IPS-15b (cell line): ENCODE data around the gene PAFAH1B2.
"Not testable (repeated sequence)": the region's sequence is repeated elsewhere in the genome, so short reads cannot be mapped to it uniquely, and the experiment has no call there.

Experiments
- H3K27me3 ChIP-seq: one replicate; pipeline ENCODE4 v1.6.1; 2013; ENCODE audit warnings: low read length; ENCODE audit not compliant: control insufficient read depth, insufficient read depth
- H3K36me3 ChIP-seq: one replicate; pipeline ENCODE4 v1.6.1; 2013; ENCODE audit warnings: low read length; ENCODE audit not compliant: control insufficient read depth, insufficient read depth
- H3K4me1 ChIP-seq: one replicate; pipeline ENCODE4 v1.6.1; 2013; ENCODE audit warnings: mild to moderate bottlenecking, low read length; ENCODE audit not compliant: control insufficient read depth, insufficient read depth
- H3K4me3 ChIP-seq: one replicate; pipeline ENCODE4 v1.5.1; 2013; ENCODE audit warnings: low read depth, low read length
- H3K9ac ChIP-seq: one replicate; pipeline ENCODE4 v1.6.1; 2013; ENCODE audit warnings: low read depth, mild to moderate bottlenecking, low read length
- H3K9me3 ChIP-seq: one replicate; pipeline ENCODE4 v1.6.1; 2013; ENCODE audit warnings: mild to moderate bottlenecking, low read length; ENCODE audit not compliant: control insufficient read depth, insufficient read depth

The PAFAH1B2 gene

DNA sequence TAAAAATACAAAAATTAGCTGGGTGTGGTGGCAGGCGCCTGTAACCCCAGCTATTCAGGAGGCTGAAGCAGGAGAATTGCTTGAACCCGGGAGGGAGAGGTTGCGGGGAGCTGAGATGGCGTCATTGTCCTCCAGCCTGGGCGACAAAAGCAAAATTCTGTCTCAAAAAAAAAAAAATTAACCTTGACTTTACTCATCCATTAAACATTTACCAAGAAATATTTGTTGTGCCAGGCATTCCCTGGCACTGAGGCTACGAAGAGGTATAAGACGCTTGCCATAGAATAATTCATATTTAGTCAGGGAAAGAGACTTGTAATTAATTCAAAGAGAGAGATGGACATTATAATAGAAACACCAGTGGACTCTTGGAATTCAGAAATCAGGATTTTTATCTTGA lies 13.2 kb upstream of the PAFAH1B2 start:
- H3K36me3 ChIP-seq, result no peaks in the 10 kb centered on the region
- no peak overlapping the region for H3K4me3 ChIP-seq

DNA sequence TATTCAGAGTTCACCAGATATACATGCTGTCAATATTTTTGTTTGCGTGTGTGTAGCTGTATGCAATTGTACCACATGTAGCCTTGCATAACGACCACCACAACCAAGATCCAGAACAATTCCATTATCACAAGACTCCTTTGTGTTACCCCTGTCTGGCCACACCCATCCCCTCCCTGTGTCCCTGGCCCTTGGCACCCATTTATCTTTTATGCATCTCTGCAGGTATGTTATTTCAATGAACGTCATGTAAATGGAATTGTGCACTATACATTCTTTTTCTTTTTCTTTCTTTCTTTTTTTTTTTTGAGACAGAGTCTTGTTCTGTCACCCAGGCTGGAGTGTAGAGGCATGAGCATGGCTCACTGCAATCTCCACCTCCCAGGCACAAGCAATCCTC lies 9.7 kb upstream of the PAFAH1B2 start:
- Histone ChIP-seq H3K36me3 (no peaks in the 10 kb centered on the region), H3K9me3 (no peaks in the 10 kb centered on the region), H3K4me1 (no peaks in the 10 kb centered on the region), H3K9ac (no peak overlapping the region), H3K4me3 (no peak overlapping the region), H3K27me3 (no peaks in the 10 kb centered on the region)

More for the DNA sequence above, 13.2 kb upstream of the PAFAH1B2 start:
- Histone ChIP-seq H3K4me1 (no peaks in the 10 kb centered on the region), H3K27me3 (no peaks in the 10 kb centered on the region), H3K9ac (no peak overlapping the region), H3K9me3 (no peaks in the 10 kb centered on the region)

DNA sequence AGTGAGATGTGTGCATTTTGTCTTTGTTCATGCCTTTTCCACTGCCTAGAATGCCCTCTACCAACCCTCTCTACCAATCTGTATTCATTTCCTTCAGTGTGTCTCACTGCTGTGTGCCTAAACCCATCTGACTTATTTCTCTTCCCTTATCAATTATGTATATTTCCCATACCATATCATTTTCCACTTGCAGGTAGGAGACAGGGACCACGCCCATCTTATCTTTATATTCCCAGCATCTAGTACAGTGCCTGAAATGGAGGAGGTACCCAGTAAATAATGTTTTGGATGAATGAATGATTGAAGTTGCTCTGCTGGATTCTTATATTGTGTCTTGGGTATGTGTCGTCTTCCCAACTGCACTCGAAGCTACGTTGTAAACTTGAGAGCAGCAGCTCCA lies 9.1 kb upstream of the PAFAH1B2 start:
- not testable (repeated sequence) for H3K36me3 ChIP-seq, H3K4me1 ChIP-seq, H3K27me3 ChIP-seq, H3K9ac ChIP-seq, H3K4me3 ChIP-seq, H3K9me3 ChIP-seq

DNA sequence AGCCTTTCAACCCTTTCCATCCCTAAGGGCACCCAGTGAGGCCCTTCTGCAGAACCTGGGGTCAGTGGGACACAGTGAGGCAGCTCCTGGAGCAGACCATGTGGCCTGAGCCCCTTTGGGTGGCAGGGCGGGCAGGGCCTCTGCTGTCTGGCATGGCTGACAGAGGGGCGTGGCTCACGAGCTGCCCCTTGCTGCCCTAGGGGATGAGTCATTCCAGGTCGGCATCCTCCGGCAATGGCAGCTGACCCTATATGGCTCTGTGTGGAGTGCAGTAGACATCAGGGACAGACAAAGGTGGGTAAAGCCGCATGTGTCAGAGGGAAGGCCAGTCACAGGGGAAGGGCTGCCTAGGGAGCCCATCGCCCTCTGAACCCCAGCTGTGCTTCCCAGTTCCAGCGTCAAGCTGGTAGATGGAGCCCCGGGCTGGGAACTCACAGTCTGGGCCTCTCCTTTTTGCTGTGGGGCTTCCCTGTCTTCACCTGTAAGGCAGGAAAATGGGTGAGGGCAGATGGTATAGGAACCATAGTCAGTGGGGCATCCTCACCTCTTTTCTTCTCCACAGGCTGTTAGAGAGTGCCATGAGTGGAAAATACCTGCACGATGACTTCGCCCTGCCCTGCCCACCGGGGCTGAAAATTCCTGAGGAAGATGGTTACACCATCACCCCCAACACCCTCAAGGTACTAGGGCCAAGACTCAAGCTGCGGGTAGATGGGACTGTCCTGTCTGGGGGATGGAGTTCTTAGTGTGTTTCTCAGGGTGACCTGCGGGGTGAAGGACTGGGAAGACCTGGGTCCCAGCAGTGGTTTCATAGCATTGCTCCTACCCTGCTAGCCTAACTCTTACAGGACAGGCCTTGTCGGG lies 6.6 kb upstream of the PAFAH1B2 start:
- not testable (repeated sequence) for H3K9ac ChIP-seq, H3K4me1 ChIP-seq, H3K36me3 ChIP-seq, H3K4me3 ChIP-seq, H3K9me3 ChIP-seq, H3K27me3 ChIP-seq

DNA sequence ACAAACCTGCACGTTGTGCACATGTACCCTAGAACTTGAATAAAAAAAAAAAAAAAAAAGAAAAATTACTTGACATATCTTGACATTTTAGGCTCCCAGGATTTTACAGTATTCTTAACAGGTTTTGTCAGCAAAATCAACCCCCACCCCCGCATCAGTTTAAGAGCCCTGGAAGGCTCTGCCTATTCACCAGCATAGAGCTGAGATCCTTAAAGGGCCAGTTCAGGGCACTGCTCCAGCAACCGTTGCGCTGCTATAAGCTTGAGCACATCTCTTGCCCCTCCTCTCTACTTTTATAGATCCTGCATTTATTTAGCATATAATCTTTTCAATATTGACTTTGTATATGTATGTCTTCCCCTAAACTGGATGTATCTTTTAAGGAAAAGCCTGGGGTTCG lies 697 bp upstream of the PAFAH1B2 start:
- H3K4me3 ChIP-seq, result peak overlapping the region; percentile 90
- peaks cover 8% of the 10 kb centered on the region for H3K4me1 ChIP-seq
- H3K9me3 ChIP-seq, result no peaks in the 10 kb centered on the region
- H3K27me3 ChIP-seq, result no peaks in the 10 kb centered on the region
- H3K9ac ChIP-seq, result peak overlapping the region; percentile 94
- peaks cover 12% of the 10 kb centered on the region for H3K36me3 ChIP-seq

DNA sequence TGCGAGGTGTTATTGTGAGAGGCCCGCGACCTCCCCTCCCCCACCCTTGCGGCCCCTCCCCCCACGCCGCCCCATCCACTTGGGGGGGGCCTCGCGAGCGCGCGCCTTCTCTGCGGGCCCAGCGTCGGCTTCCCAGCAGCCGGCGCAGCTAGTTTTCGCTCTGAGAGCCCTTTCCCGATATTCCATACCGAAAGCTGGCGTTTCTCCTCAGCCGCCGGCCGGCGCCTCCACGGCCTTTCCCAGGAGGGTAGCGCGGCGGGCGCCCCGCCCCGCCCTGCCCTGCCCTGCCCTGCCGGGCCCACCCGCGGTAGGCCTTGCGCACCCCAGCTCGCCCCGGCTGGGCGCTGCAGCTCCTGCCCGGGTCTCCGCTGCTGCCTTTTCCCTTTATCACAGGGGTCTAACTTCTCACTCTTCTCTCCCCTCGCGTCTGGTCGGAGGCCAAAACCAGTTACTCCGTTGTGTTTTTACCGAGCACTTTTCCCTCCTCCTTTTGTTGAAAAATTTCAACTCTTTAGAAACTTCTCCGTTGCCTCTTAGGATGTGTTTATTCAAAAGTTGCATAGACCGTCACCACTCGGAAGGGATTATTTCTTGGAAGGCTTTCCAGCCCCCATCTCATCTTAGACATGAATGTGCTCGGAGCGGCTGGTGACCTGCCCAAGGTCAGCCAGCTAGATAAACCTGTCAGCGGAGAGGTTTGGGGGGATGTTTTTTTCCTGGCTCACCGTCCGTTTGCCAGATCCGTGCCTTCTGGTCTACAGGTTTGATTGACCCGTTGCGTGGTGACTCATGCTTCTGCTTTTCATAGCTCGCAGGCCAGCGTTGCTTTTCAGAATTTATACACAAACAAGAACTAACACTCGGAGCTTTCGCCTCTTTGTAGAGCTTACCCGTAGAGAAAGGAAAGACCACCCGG lies 648 bp downstream of the PAFAH1B2 start:
- Histone ChIP-seq H3K9ac (peak overlapping the region; percentile 94), H3K27me3 (no peaks in the 10 kb centered on the region), H3K4me1 (peaks cover 8% of the 10 kb centered on the region), H3K9me3 (no peaks in the 10 kb centered on the region), H3K36me3 (peaks cover 12% of the 10 kb centered on the region), H3K4me3 (peak overlapping the region; percentile 90)

DNA sequence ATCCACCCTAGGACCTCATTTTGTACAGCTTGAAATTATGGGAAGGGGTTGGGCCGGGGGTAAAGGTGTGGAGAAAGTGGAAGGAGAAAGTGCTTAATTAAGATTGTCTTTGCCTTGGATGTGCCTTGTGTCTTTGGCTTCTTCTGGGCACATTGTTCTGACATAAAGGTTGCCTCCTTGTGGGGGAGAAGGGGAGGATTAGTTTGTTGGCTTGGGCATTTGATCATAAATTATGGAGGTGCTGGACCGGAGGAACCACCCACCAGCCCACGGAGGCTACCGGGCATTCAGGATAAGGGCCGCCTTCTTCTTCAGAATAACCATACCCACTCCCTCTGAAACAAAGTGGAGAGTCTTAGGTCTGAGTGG lies 1.3 kb downstream of the PAFAH1B2 start:
- Histone ChIP-seq H3K9ac (peak overlapping the region; percentile 94), H3K9me3 (no peaks in the 10 kb centered on the region), H3K4me1 (peaks cover 8% of the 10 kb centered on the region), H3K27me3 (no peaks in the 10 kb centered on the region), H3K36me3 (peaks cover 12% of the 10 kb centered on the region), H3K4me3 (peak overlapping the region; percentile 90)

DNA sequence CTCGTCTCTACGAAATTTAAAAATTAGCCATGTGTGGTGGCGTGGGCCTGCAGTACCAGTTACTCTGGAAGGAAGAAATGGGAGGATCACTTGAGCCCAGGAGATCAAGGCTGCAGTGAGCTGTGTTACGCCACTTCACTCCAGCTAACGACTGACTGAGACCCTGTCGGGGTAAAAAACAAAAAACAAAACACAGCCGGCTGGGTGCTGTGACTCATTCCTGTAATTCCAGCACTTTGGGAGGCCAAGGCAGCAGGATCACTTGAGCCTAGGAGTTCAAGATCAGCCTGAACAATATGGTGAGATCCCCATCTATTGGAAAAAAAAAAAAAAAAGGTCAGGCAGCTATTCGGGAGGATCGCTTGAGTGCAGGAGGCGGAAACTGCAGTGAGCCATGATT lies 2.4 kb downstream of the PAFAH1B2 start:
- no peaks in the 10 kb centered on the region for H3K9me3 ChIP-seq
- H3K27me3 ChIP-seq, result no peaks in the 10 kb centered on the region
- no peak overlapping the region for H3K4me3 ChIP-seq
- peaks cover 8% of the 10 kb centered on the region for H3K4me1 ChIP-seq
- peaks cover 12% of the 10 kb centered on the region for H3K36me3 ChIP-seq
- no peak overlapping the region for H3K9ac ChIP-seq

DNA sequence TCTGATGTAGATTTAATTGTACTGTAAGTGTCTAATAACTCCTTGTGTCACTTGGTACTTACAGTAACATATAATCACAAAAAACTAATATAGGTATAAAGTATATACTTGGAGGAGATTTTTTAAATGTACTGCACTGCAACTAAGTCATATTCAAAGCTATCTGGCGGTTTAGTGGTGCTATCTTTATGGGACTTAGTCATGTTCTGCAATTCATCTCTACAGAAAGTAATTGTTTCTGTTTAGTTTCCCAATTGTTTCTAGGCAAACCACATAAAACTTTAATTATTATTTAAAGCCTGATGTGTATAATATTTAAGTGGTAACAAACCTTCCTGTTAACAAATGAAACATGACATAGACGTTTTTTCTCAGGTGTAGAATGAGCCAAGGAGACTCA lies 8.0 kb downstream of the PAFAH1B2 start:
- H3K9me3 ChIP-seq, result no peaks in the 10 kb centered on the region
- peaks cover 3% of the 10 kb centered on the region for H3K36me3 ChIP-seq
- H3K9ac ChIP-seq, result no peak overlapping the region
- no peaks in the 10 kb centered on the region for H3K4me1 ChIP-seq
- no peak overlapping the region for H3K4me3 ChIP-seq
- no peaks in the 10 kb centered on the region for H3K27me3 ChIP-seq

DNA sequence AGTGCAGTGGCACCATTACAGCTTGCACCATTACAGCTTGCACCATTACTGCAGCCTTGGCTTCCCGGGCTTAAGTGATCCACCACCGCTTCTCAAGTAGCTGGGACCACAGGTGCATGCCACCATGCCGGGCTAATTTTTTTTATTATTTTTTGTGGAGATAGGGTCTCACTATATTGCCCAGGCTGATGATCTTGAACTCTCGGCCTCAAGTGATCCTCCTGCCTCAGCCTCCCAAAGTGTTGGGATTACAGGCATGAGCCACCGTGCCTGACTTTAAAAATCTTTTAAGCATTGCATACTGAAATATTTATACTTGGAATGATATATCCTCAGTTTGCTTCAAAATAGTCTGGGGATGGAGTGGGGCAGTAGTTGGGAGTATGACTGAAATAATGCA lies 10.4 kb downstream of the PAFAH1B2 start:
- Histone ChIP-seq H3K36me3 (peaks cover 3% of the 10 kb centered on the region), H3K4me1 (no peaks in the 10 kb centered on the region), H3K27me3 (no peaks in the 10 kb centered on the region), H3K9ac (no peak overlapping the region), H3K9me3 (no peaks in the 10 kb centered on the region), H3K4me3 (no peak overlapping the region)

DNA sequence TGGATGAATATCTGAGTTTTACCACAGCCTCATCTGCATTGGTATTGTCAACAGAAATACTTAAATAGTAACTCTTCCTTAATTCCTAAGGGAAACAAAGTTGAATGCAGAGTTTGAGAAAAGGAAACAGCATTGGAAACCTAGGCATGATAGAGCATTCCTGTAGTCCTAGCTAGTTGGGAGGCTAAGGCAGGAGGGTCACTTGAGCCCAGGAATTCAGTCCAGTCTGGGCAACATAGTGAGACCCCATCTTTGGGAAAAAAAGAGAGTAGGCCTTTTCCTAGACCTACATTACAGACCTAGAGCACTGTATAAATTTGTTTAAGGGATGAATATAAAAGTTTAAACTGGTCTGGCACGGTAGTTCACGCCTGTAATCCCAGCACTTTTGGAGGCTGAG lies 13.4 kb downstream of the PAFAH1B2 start:
- Histone ChIP-seq H3K9ac (no peak overlapping the region), H3K27me3 (no peaks in the 10 kb centered on the region), H3K4me1 (no peaks in the 10 kb centered on the region), H3K36me3 (peaks cover 7% of the 10 kb centered on the region), H3K4me3 (no peak overlapping the region), H3K9me3 (no peaks in the 10 kb centered on the region)

DNA sequence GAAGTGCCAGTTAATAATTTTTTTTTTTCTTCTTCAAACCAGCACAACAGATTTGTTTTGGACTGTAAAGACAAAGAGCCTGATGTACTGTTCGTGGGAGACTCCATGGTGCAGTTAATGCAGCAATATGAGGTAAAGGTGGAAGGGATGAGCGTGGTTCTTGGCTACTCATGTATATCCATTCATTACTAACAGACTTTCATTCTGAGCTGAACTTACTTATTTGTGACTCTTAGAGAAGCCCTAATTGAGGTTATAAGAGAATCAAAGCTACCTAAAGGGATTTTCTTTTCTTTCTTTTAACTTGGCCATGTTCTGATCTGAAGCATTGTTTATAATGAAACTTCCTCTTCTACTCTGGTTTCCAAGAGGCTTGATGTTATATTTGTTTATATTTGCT lies 15.8 kb downstream of the PAFAH1B2 start:
- peaks cover 16% of the 10 kb centered on the region for H3K36me3 ChIP-seq
- H3K9me3 ChIP-seq, result no peaks in the 10 kb centered on the region
- H3K4me1 ChIP-seq, result no peaks in the 10 kb centered on the region
- H3K9ac ChIP-seq, result no peak overlapping the region
- H3K27me3 ChIP-seq, result no peaks in the 10 kb centered on the region
- H3K4me3 ChIP-seq, result no peak overlapping the region
